GM19395 (cell line): ENCODE measurements around the gene CLDND1.

Experiments
- ATAC-seq: cut with Tn5 transposase; IDR thresholded peaks from one replicate; pipeline ENCODE4 v1.9.1; 2021; ENCODE audit warnings: mild to moderate bottlenecking, moderate library complexity; ENCODE audit not compliant: unreplicated experiment

CLDND1 gene

DNA sequence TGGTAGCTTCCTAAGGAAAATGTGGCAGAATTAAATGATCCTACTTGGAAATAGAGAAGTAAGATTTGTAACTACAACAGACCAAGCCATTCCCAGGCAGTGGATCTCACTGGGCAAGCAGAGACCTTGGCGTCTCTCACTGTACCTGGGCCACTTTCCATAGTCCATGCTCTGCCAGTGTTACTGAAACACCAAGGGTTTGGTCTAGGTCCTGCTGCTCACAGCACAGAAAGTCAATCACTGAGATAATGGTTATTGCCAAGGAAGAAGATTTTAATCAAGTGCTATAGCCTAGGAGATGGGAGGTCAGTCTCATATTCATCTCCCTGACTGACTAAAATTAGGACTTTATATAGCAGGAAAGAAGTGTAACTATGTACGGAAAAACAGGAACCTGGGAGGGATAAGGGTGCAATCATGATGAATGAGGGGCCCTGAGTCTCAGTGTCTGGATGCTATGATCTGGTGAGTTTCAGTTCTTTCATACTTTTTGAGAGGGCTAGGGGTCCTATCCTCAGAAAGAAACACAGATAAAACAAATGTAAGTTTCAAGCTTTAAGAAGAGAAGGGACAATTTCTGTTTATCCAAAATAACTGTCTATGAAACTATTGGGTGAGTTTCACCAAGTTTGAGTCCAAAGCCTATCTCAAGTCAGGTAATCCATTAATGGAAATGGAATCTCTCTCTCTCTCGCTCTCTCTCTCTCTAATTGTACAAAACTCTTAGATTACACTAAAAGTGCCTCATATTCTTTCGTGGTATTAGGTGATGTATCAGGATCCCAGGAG is 29.7 kb upstream of the CLDND1 start:
- no peak for ATAC-seq

DNA sequence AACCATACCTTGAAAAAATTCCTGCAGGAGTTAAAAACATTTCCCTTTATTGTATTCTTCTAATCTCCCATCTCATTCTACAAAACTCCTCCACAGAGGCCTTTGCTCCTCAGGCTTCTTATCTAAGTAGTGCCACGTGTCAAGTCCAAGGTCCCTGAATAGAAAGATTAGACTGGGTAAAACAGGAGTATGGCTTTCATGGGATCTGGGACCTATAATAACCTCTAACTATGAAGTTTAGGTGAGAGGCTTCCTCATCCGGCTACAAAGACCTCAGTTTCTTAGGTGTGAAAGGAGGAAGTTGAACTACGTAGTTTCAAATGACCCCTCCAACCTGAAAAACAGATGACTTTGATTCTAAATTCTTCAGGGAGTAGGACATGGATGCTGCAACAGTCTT is 29.1 kb upstream of the CLDND1 start:
- ATAC-seq = no peak

DNA sequence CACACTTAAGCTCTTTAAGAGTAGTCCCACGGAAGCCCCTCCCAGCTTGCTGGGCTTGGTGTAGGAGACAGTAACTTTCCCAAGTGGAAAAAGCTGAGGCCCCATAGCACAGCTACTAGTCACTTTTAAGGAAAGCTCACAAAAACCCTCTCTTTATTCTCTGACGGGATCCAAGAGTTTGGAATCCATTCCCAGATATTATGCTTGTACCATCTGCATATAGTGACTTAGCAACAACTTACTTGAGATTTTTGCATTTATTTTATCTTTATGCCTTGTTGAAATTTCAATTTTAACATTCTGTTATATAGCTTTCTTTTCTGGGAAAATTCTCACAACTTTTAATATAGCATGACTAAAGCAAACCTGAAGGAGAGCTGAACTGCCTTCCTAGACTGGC is 28.5 kb upstream of the CLDND1 start:
- no peak for ATAC-seq

DNA sequence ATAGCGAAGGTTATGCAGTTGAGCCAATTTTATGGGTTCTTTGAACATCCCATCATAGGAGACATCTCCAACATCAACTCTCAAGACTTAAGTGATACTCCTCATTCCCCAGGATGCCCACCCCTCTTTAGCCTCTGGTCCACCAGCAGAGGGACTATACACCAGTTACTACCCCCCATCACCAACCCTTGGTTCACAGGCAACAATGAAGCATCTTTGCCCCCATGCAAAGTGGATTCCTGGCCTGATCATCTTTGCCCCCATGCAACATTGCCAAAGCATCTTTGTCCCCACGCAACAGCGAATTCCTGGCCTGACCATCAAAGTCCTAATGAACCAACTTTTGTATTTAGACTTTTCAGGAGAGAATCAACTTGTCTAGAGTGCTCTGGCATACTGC is 28.1 kb upstream of the CLDND1 start:
- ATAC-seq = no peak

DNA sequence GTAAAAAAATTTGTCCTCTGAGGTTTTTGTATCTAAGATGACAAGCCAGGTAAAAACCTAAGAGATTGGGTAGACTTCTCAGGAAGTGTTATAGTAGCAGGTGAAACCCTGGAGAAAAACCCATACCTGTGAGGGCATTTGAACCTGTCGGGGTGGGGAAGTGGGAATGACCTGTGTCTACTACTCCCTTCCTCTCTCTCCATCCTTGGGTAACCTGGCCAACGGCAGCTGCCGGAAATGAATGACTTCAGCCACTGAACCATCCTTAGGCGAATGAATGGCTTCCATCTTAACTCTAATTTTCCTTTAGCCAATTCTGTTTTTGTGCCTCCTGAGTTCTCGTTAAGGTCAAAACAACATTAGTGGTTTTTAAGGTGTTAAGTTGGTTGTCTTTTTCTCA is 25.8 kb upstream of the CLDND1 start:
- no peak for ATAC-seq

DNA sequence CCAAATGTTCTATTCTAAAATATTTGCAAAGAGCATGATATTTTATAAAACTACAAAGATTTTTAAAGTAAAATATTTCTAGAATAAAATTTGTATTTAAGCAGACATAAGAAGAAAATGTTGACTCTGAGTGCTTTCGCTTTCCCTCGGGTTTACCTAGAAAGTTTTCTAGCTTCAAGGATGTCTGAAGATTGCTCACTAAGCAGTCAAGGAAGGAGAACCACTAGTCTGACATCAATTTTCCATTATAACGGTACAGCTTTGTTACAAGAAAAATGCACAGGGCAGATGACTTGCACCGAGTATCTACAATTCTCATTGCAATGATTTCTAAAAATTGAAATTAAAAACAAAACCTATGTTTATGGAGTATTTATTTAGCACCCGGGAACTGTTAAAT is 23.2 kb upstream of the CLDND1 start:
- ATAC-seq = peak; percentile 58

DNA sequence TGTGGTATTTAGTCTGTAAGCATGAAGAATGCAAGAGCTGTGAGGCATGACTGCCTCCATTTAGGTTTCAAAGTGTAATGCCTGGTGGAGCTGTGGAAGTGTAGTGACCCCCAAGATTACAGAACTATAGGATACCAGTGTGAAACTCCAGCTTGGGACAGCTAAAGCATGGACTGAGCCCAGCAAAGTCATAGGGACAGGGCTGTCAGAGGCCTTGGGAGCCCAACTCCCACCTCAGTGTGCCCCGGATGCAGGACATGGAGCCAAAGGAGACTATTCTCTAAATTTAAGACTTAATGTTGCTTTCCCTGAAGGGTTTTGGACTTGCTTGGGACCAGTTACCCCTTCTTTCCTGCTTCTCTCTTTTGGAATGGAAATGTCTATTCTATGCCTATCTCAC is 19.9 kb upstream of the CLDND1 start:
- ATAC-seq = no peak

DNA sequence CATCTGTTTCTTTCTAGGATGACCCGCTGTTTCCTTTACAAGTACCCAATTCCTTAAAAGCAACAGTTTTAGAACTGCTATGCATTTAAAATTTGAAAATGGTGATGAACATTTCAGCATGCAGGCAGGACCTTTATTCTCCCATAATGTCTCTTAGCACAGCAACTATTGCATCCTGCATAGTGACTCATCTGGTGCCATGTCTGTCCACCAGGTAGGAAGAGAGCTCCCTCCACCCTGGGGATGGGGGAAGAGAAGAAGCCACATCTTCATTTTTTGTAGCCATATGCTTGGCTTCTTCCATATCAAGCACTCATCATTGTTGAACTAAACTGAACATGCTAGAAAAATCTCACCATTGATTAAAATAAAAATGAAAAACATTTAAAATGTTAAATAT is 19.0 kb upstream of the CLDND1 start:
- peak; percentile 19 for ATAC-seq

DNA sequence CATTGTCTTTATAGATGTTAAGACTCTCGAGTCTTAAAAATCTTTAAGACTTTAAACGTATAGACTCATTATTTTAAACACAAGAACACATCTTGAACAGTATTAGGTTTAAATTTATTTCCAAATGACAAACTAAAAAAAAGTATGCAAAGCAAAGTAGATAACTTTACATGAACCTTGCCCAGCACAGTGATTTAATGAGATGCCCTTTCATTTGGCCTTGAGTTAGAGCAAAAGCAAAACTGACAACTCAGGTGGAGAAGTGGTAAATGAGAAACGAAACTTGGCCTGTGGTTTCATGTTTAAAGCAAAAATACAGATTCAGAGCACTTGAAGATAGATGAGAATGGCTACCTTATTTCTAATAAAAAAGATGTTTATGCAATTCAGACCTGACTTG is 17.6 kb upstream of the CLDND1 start:
- peak; percentile 52 for ATAC-seq

DNA sequence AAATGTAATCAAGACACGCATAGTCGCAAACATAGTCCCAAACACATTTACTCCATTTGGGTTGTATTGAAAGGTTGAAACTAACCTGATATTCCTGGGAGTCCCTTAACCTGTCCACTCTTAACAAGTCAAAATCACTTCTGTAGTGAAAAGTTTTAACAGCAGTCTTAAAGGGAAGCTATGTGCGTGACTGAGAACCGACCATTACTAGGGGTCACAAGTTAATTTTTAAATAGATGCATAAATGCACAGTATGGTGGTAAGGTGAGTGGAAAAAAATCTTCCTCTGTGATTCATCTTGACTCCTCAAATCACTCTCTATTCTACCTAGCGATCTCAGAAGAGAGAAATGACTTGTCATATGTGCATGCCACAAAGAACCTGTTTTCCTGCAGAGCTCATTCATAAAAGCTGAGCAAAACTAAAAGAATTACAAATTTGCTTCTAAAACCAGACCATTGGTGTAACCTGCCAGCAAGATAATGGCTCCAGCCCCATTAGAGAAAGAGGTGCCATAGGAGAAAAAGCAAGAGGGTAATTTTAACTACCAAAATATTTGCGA is 13.8 kb upstream of the CLDND1 start:
- ATAC-seq = peak; percentile 75

DNA sequence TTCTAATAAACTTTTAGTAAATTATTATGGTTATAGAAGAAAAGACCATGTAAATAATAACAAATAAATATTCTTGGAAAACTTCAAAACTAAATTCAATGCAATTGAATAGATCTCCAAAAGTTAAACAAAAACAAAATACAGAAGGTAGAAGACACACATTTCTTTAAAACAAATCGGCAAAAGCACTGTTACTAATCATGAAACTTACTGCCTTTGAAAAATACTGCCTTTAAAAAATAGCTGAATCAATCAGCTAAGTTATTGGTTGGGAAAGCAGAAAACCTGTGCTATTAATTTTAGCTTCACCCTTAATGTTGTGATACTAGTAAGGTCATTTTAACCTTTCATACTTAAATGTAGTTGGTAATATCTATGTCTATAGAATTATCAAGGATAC is 12.0 kb upstream of the CLDND1 start:
- no peak for ATAC-seq

DNA sequence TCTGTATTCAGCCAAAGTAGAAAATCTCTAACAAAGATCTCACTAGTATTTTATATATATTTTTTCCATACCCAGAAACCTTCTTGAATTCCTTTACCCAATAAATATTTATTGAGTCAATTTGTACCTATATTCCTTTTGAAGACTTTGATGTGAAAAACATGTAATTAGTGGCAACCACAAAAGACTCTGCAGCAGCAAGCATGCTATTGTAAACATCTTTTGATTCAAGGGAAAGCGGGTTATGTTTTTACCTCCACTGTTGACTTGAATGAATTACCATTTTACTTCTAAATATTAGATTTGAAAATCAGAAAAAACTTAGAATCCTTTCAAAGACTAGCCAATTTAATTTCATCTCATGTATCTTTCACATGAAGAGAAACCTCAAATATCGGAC is 11.5 kb upstream of the CLDND1 start:
- ATAC-seq = no peak

DNA sequence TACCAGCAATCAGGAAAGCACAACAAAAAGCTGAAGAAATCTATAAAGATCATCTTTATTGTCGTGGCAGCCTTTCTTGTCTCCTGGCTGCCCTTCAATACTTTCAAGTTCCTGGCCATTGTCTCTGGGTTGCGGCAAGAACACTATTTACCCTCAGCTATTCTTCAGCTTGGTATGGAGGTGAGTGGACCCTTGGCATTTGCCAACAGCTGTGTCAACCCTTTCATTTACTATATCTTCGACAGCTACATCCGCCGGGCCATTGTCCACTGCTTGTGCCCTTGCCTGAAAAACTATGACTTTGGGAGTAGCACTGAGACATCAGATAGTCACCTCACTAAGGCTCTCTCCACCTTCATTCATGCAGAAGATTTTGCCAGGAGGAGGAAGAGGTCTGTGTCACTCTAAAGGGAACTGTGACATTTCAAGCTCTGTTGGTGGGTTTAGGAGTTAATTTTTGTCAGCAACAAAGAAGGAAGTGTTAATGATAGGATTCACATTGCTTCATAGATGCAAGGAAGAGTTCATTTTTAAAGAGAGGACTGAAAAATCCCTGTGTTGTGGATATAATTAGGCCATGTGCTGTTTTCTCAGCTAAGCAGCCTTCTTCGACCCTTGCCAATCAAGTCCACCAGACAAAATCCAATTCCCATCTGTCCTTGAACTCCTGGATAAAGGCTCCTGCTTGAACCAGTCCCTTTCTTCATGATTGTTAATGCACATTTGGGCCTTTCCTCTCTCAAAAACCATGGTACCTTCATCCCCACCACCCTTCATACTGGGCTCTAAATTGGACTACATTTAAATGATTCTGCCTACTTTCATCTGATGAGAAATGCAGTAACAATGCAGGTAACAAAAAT is 10.2 kb upstream of the CLDND1 start:
- ATAC-seq = no peak

DNA sequence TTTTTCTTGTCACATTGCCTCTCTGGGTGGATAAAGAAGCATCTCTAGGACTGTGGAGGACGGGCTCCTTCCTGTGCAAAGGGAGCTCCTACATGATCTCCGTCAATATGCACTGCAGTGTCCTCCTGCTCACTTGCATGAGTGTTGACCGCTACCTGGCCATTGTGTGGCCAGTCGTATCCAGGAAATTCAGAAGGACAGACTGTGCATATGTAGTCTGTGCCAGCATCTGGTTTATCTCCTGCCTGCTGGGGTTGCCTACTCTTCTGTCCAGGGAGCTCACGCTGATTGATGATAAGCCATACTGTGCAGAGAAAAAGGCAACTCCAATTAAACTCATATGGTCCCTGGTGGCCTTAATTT is 9.6 kb upstream of the CLDND1 start:
- ATAC-seq = peak; percentile 1

DNA sequence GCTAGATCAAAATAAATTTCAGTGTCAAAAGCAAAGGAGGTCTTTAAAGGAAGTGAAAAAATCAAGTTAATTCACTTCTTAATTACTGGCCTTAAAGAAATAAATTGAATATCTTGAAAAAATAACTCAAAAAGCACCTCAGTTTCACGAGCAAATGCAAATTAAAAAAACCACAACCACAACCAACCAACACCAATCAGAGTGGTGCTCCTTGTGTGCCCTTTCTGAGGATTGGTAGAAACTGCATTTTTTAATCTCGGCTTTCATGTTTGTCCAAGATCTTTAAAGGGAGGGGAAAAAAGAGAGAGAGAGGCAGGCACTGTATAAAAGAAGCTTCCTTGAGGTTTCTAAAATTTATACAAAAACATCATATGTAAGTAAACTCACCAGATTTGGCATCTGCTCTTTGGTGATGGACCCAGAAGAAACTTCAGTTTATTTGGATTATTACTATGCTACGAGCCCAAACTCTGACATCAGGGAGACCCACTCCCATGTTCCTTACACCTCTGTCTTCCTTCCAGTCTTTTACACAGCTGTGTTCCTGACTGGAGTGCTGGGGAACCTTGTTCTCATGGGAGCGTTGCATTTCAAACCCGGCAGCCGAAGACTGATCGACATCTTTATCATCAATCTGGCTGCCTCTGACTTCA is 9.0 kb upstream of the CLDND1 start, which contains the start of gene GPR15:
GPR15 (plus strand) TSS at position 357 of the 653 bp plus-strand sequence; CDS start at position 413, 56 bp downstream.
- peak; percentile 38 for ATAC-seq

DNA sequence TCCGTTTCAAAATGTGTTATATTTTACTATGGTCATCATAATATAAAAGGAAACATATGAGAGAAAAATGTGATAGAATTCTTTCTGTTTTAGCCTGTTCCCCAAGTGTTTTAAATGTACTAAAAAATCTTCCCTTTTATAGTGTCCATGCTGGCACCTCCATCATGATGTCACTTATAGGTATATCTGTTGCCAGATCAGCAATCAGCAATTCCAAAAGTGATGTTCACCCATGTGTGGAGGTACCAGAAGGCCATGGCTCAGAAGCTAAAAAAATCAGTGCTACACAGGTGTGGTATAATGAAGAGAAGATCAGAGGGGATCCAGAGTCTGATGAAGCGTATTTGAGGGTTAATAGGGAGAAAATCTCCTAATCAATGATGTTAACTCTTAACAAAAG is 8.0 kb upstream of the CLDND1 start:
- no peak for ATAC-seq

DNA sequence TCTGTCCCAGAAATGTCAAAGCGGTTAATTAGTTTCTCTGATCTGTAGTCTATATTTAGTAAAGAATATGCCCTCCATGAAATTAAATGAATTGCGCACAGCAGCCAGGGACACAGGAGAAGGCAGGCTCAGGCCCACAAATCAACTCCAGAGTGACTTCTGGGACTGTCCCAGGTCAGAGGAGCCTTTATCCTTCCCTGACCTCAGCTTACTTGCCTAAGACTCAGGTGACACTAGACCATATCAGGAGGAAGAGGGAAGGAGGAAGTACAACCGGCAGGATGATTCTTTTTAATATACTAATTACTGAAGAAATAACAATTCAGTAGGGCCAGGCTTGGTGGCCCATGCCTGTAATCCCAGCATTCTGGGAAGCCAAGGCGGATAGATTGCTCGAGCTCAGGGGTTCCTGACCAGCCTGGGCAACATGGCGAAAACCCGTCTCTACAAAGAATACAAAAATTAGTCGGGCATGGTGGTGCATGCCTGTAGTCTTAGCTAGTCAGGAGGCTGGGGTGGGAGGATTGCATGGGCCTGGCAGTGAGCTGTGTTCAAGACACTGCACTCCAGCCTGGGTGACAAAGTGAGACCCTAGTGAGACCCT is 7.3 kb upstream of the CLDND1 start:
- no peak for ATAC-seq

DNA sequence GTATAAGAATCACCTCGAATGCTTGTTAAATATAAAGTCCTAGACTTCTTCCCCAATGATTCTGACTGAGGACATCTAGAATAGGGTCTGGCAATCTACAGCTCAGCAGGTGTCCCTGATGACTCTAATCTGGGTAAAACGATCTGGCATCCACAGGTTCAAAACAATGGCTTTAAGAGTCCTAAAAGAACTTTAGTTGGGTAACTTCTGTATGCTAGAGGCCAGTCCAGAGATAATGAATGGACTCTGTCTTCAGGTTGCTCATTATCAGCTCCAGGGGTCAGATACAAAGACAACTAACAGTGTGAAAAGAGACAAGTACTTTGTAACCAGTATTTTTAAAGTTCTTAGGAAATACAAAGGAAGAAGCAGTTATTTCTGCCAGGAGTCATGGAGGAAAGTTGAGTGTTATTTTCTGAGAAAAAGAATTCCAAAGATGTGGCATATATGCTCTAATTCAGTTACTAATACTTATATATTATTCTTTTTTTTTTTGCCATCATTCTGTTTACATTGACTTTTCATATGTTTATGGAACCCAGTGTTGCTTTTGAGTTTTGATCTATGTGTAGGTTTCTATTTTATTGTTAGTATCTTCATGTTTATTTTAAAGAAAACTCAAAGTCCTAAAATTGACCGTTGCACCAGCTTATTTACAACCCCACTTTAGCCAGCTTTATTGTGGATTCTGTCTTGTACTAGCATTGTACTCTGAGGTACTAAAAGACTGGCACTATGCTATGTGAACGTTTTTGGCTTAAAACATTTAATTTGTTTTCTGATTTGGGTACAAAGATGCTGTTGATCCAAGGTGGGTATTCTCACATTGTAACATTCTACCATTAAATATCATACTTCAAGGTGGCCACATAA is 6.0 kb upstream of the CLDND1 start:
- ATAC-seq = no peak

DNA sequence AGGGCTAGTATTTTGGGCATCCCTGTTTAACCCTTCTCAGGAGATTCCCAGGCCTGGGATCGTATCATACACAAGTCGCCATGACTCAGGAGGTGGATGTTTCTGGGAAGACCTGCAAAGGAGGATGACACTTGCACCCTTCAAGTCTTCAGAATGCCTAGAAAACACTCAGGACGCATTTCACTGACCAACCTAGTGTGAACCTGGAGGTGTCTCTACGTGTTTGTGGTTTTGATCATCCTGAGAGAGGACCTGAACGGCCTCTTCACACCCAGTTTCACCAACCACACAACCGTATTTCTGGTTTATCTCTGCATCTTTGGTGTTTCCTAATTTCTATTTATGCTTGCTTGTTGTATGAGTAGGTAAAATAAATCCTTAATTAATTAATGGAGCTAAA is 2.8 kb upstream of the CLDND1 start:
- no peak for ATAC-seq
